NCI-H526 treated with DMSO at 0.1 percent for 48 hours (cell line): ENCODE measurements around the gene GCSAM.
"Not testable (repeated sequence)": the region's sequence is repeated elsewhere in the genome, so short reads cannot be mapped to it uniquely, and the experiment has no call there.

Experiments used
- DNase-seq: peaks from one replicate; lab custom pipeline; 2025; lab: John Stamatoyannopoulos, UW

The GCSAM gene

GRCh38 chr3:112072387-112073060 is 60.5 kb downstream of the GCSAM start:
- DNase-seq = not testable (repeated sequence)
